Activated CD4-positive, alpha-beta T cell treated with anti-CD3 and anti-CD28 coated beads for 4 hours (primary cell): ENCODE measurements around the gene HBM.
"Not testable (repeated sequence)": the region's sequence is repeated elsewhere in the genome, so short reads cannot be mapped to it uniquely, and the experiment has no call there.

ENCODE experiments used
- DNase-seq, 2 donors: peaks; one replicate each; pipeline ENCODE4 v3.0.0-alpha.2; 2020

Gene HBM

GRCh38 chr16:165539-166374, at the start of gene HBM:
Gene HBM (plus strand): TSS chr16:165978. CDS start chr16:165998, 20 bp downstream.
- peak in 1 of 2 donors; percentile 27 for DNase-seq

GRCh38 chr16:116015-116414, 49.8 kb upstream of the HBM start:
- no peak for DNase-seq

- peak; percentile 70 for DNase-seq
These were observed 48.1 kb upstream of the HBM start for GRCh38 chr16:117379-118365.

GRCh38 chr16:118857-119256, 46.9 kb upstream of the HBM start:
- no peak for DNase-seq

GRCh38 chr16:119295-119694, 46.5 kb upstream of the HBM start:
- no peak for DNase-seq

- DNase-seq, result no peak
These were observed 45.8 kb upstream of the HBM start for GRCh38 chr16:119835-120491.

GRCh38 chr16:120756-121155, 45.0 kb upstream of the HBM start:
- no peak for DNase-seq

- no peak for DNase-seq
These were observed 43.4 kb upstream of the HBM start for GRCh38 chr16:122361-122760.

- DNase-seq, result not testable (repeated sequence)
These were observed 42.0 kb upstream of the HBM start for GRCh38 chr16:123558-124350.

- DNase-seq, result no peak
These were observed 40.8 kb upstream of the HBM start for GRCh38 chr16:125011-125410.

GRCh38 chr16:129075-129474, 36.7 kb upstream of the HBM start:
- DNase-seq, result no peak

GRCh38 chr16:130533-131173, 35.1 kb upstream of the HBM start:
- no peak for DNase-seq

- no peak for DNase-seq
These were observed 33.7 kb upstream of the HBM start for GRCh38 chr16:132120-132519.

- no peak for DNase-seq
These were observed 32.1 kb upstream of the HBM start for GRCh38 chr16:133716-134115.

GRCh38 chr16:138049-138417, 27.7 kb upstream of the HBM start:
- peak; percentile 17 to 30 for DNase-seq

- no peak for DNase-seq
These were observed 25.5 kb upstream of the HBM start for GRCh38 chr16:140175-140857.

GRCh38 chr16:142405-142967, 23.3 kb upstream of the HBM start:
- DNase-seq, result no peak

GRCh38 chr16:143047-143446, 22.7 kb upstream of the HBM start:
- no peak for DNase-seq

- DNase-seq, result no peak
These were observed 22.3 kb upstream of the HBM start for GRCh38 chr16:143456-143855.

GRCh38 chr16:144797-145252, 21.0 kb upstream of the HBM start:
- DNase-seq, result no peak

GRCh38 chr16:146646-147045, 19.1 kb upstream of the HBM start:
- DNase-seq, result no peak
